ENCODE measurements around the gene SUMO3. TPM values are rescaled to one million over a fixed set of nuclear protein-coding genes. Genes with fewer than 3 reads are reported as not detected.
A peak's percentile ranks its signal among the peaks of the same experiment; 100 is the strongest.

The SUMO3 gene
- total and polyA plus RNA-seq, 10 of the 15 experiments (the other 5 are each of a cell fraction or from before 2014, with no cell fraction given), result 14.3 to 164 (median 89.9) TPM

GRCh38 chr21:44793592-44794374, 24.1 kb downstream of the SUMO3 start (continued):
- no peak for TF ChIP-seq E2F4 (IDR thresholded peaks at IDR 0.05; ENCODE audit: low read depth, low read length)

DNA sequence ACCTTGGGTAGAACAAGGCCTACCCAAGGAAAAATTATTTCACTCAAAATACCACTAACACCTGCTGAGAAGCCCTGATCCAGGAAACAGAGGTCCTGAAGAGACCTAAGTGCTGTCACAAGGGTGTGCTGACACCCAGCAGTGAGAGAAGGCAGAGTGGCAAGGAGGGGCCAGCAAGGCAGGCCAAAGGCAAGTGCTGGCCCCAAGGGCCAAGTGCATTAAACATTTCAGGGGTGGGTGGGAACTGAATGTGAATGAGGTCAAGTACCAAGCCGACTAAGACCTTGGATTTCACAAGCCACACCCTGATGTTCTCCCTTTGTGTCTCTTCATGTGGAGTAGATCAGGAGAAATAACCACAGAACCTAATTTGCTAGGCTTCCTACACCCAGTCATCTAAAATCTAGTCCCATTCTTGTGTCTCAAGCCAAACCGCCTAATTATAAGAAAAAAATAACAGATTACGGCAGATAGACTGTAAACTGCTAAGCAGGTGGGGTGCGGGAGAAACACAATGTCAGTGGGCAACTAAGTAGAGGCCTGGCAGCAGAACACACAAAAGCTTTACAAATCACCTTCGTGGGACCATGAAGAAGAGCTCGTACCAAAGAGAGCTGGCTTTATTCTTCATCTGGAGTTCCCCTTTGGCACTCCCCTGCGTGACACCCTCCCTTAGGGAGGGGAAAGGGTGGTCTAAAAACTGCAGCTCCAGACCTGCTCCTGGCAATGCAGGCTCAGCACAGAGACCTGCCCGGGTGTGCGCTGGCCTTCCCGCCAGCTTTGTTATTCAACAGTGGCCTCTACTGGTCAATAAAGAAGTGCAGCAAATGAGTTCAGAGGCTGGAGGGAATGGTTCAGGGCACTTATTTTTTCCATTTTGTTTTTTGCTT, 24.9 kb downstream of the SUMO3 start:
- ChIA-PET CTCF (interaction anchor here (0.6 to 3.2 kb wide), 51 partner anchors 9 to 779 kb away, joined by 3 to 37 read pairs (median 4); partner anchors contain the start of genes CFAP410, PTTG1IP, TSPEAR and UBE2G2), POLR2A (interaction anchor here (0.6 to 1.4 kb wide), 3 partner anchors 82 to 134 kb away, joined by 4 to 6 read pairs (median 4); no protein-coding TSS in a partner anchor), RAD21 (ENCODE audit: unreplicated experiment) (interaction anchor here (0.5 to 2.7 kb wide), 20 partner anchors 8 to 779 kb away, joined by 3 to 17 read pairs (median 4); partner anchors contain the start of genes SUMO3 and UBE2G2), SMC1A (ENCODE audit: uncharacterized antibody, unreplicated experiment) (interaction anchor here (0.7 to 1.6 kb wide), 19 partner anchors 9 to 313 kb away, joined by 3 to 14 read pairs (median 4); partner anchors contain the start of gene PTTG1IP)
- H3K9ac ChIP-seq (ENCODE audit: control insufficient read depth, insufficient read depth, low read length), result no peak overlapping the region
- no peak overlapping the region for H2AFZ ChIP-seq (ENCODE audit: control insufficient read depth, low read depth, low read length)
- FAIRE-seq (peak; percentile 81), ATAC-seq (peak; percentile 94), DNase-seq (ENCODE audit: low read depth, low spot score) (no peak)
- WGBS (ENCODE audit: insufficient coverage, insufficient replicate concordance, low lambda C conversion rate, missing lambda C conversion rate), result 37% methylated on average over 10 of the region's 10 CpGs
- H3K36me3 ChIP-seq (ENCODE audit: control insufficient read depth in 2 of 2, insufficient read depth in 2 of 2, low read length in 1 of 2), result peaks cover 5 to 8% of the 10 kb centered on the region in 2 experiments; a peak in 3 of 4 replicates
- intact Hi-C loops (cut with micrococcal nuclease; ENCODE audit: unreplicated experiment), result loop anchor here (1.0 kb wide), 1 partner anchor 283 kb away; no protein-coding TSS in a partner anchor
- no peaks in the 10 kb centered on the region for H4K20me1 ChIP-seq (ENCODE audit: control insufficient read depth, insufficient read depth)
- no TSS peak for BruUV-seq (replicated peaks)
- in situ Hi-C loops (cut with MboI), result loop anchor here (5.0 kb wide), 1 partner anchor 286 kb away; no protein-coding TSS in a partner anchor
- H3K4me1 ChIP-seq (ENCODE audit: control insufficient read depth, insufficient read depth, low read length), result peaks cover 19% of the 10 kb centered on the region
- H3K79me2 ChIP-seq (ENCODE audit: control insufficient read depth, insufficient read depth, low read length), result peaks cover 52% of the 10 kb centered on the region
- H3K4me3 ChIP-seq, result no peak overlapping the region; the same call in 1 of the 2 replicates
- H3K27ac ChIP-seq (ENCODE audit: control insufficient read depth, insufficient read depth), result peak overlapping the region; percentile 30; the same call in 1 of the 2 replicates
- no peaks in the 10 kb centered on the region for H3K9me3 ChIP-seq (replicated peaks; ENCODE audit: control insufficient read depth, insufficient read depth, low read length)
- no peaks in the 10 kb centered on the region for H3K27me3 ChIP-seq (replicated peaks in 1 of 2; ENCODE audit: control insufficient read depth in 2 of 2, insufficient read depth in 2 of 2, low read length in 1 of 2)
- no peak overlapping the region for H3K4me2 ChIP-seq (ENCODE audit: control insufficient read depth, insufficient read depth)
- TF ChIP-seq ZNF207 (IDR thresholded peaks at IDR 0.05; ENCODE audit: borderline replicate concordance), result no peak
- TF ChIP-seq NFIC (IDR thresholded peaks at IDR 0.05; ENCODE audit: low read depth, low read length), result no peak
- 0 out of 2 replicates have a peak, but pooled peaks have one; percentile 35 for TF ChIP-seq RB1 (IDR thresholded peaks at IDR 0.05; ENCODE audit: borderline replicate concordance)
- no peak for TF ChIP-seq PAX8 (IDR thresholded peaks at IDR 0.05)
- peak; percentile 66 to 77 (median 68) for TF ChIP-seq CTCF (IDR thresholded peaks at IDR 0.05 in 2 of 3, conservative IDR thresholded peaks at IDR 0.05 in 1 of 3; ENCODE audit: control insufficient read depth in 2 of 3, extremely low read depth in 1 of 3, insufficient read depth in 1 of 3, low read depth in 3 of 3, low read length in 3 of 3)
- 0 out of 2 replicates have a peak, but pooled peaks have one; percentile 17 for TF ChIP-seq RELB (IDR thresholded peaks at IDR 0.05; ENCODE audit: low read depth)
- TF ChIP-seq ZBED1 (IDR thresholded peaks at IDR 0.05; ENCODE audit: borderline replicate concordance), result no peak
- TF ChIP-seq KLF5 (IDR thresholded peaks at IDR 0.05; ENCODE audit: partially characterized antibody), result no peak
- no peak for TF ChIP-seq NFXL1 (IDR thresholded peaks at IDR 0.05; ENCODE audit: borderline replicate concordance)
- TF ChIP-seq SMAD5 (IDR thresholded peaks at IDR 0.05; ENCODE audit: low read depth), result no peak
